Keratinocyte (primary cell): Measurements from ENCODE around the gene RBX1. TPM values are rescaled to one million over a fixed set of nuclear protein-coding genes. Genes with fewer than 3 reads are reported as not detected.
"Not testable (repeated sequence)": the region's sequence is repeated elsewhere in the genome, so short reads cannot be mapped to it uniquely, and the experiment has no call there.

Experiments used
- DNase-seq: peaks from one replicate; pipeline ENCODE4 v3.0.0-alpha.2; 2011; ENCODE audit warnings: low read depth, missing footprints, low spot score
- FAIRE-seq: peaks from 2 replicates; lab custom pipeline; 2011; peaks lifted over from hg19 to GRCh38; lab: Jason Lieb, UNC
- H2AFZ ChIP-seq: 2 replicates; pipeline ENCODE4 v1.6.0; 2012; ENCODE audit warnings: low read length, control low read depth, inconsistent platforms; ENCODE audit not compliant: control insufficient read depth
- H3K27ac ChIP-seq: 2 replicates; pipeline ENCODE4 v1.5.1; 2011; ENCODE audit warnings: low read length; ENCODE audit not compliant: control insufficient read depth, insufficient read depth
- H3K27me3 ChIP-seq: 3 replicates; pipeline ENCODE4 v1.6.0; 2011; ENCODE audit warnings: low read length; ENCODE audit not compliant: control insufficient read depth, insufficient read depth; ENCODE audit errors: extremely low read depth
- H3K36me3 ChIP-seq, 2 experiments: 2 replicates in 1 of 2; 3 replicates in 1 of 2; pipeline ENCODE4 v1.5.1; 2011; ENCODE audit warnings: low read length in 2 of 2, mild to moderate bottlenecking in 1 of 2; ENCODE audit not compliant: control insufficient read depth in 2 of 2, insufficient read depth in 2 of 2; ENCODE audit errors: extremely low read depth in 1 of 2
- H3K4me1 ChIP-seq: 3 replicates; pipeline ENCODE4 v1.5.1; 2011; ENCODE audit warnings: low read length; ENCODE audit not compliant: control insufficient read depth, insufficient read depth; ENCODE audit errors: extremely low read depth
- H3K4me2 ChIP-seq: 3 replicates; pipeline ENCODE4 v1.6.0; 2011; ENCODE audit warnings: low read depth, low read length; ENCODE audit not compliant: control insufficient read depth, insufficient read depth; ENCODE audit errors: extremely low read depth
- H3K4me3 ChIP-seq, 3 experiments: fragments of 200-600 bp in 1 of 3; sonication (generic) in 1 of 3; 2 replicates in 2 of 3; 3 replicates in 1 of 3; pipeline ENCODE4 v1.5.1; 2011 to 2016; ENCODE audit warnings: low read length in 3 of 3, mild to moderate bottlenecking in 3 of 3, control low read depth in 2 of 3, inconsistent platforms in 1 of 3, low read depth in 1 of 3, mixed read lengths in 1 of 3, mixed run types in 1 of 3, moderate library complexity in 1 of 3; ENCODE audit not compliant: control insufficient read depth in 2 of 3, insufficient read depth in 2 of 3; ENCODE audit errors: extremely low read depth in 1 of 3
- H3K79me2 ChIP-seq: 2 replicates; pipeline ENCODE4 v1.6.0; 2012; ENCODE audit warnings: low read length; ENCODE audit not compliant: control insufficient read depth, insufficient read depth
- H3K9ac ChIP-seq: 3 replicates; pipeline ENCODE4 v1.6.0; 2011; ENCODE audit warnings: low read length; ENCODE audit not compliant: control insufficient read depth, insufficient read depth; ENCODE audit errors: extremely low read depth
- H3K9me1 ChIP-seq: 3 replicates; pipeline ENCODE4 v1.6.0; 2011; ENCODE audit warnings: low read length; ENCODE audit not compliant: control insufficient read depth, insufficient read depth; ENCODE audit errors: extremely low read depth
- H3K9me3 ChIP-seq: 2 replicates; pipeline ENCODE4 v1.5.1; 2012; ENCODE audit warnings: low read depth, low read length; ENCODE audit not compliant: control insufficient read depth
- H4K20me1 ChIP-seq: 3 replicates; pipeline ENCODE4 v1.6.0; 2011; ENCODE audit warnings: low read length; ENCODE audit not compliant: control insufficient read depth, insufficient read depth; ENCODE audit errors: extremely low read depth
- CTCF ChIP-seq, 3 experiments: IDR thresholded peaks in 1 of 3; conservative IDR thresholded peaks in 1 of 3; optimal IDR thresholded peaks in 1 of 3; 2 replicates in 2 of 3; 3 replicates in 1 of 3; pipeline versions ENCODE3 to v1.5.1; 2011; ENCODE audit warnings: low read length in 3 of 3, mild to moderate bottlenecking in 3 of 3, moderate library complexity in 2 of 3, control low read depth in 1 of 3, inconsistent platforms in 1 of 3; ENCODE audit not compliant: insufficient read depth in 2 of 3; ENCODE audit errors: extremely low read depth in 1 of 3
- EZH2 ChIP-seq: IDR thresholded peaks from one replicate; pipeline ENCODE4 v1.6.1; 2012; ENCODE audit warnings: inconsistent platforms, mild to moderate bottlenecking, low read length, moderate library complexity
- dilution Hi-C: fragments of 300-500 bp; cut with MboI; formaldehyde crosslinking; loops from one replicate; pipeline ENCODE4 v1.7.0; 2020; ENCODE audit warnings: low sequenced_read_pairs; ENCODE audit not compliant: extremely low pct_ligation_motif_present
- polyA plus RNA-seq, 5 experiments: library from polyadenylated mRNA; depleted of rRNA in 3 of 5; stranded (reverse) in 3 of 5; stranded (forward) in 1 of 5; unstranded in 1 of 5; fragments of >200 nt; gene quantifications; 1 replicate in 1 of 5; 2 replicates in 3 of 5; 3 replicates in 1 of 5; pipeline versions ENCODE4 v1.2.1 to v1.2.3, GENCODE V29; 2011 to 2012; ENCODE audit warnings: missing spikeins in 2 of 5, low read depth in 1 of 5, low replicate concordance in 1 of 5

Gene RBX1
- polyA plus RNA-seq, 1 donor (not counting 4 experiments of a cell fraction or from before 2014, with no cell fraction given), result 143 TPM

GRCh38 chr22:40908895-40909294 lies 42.3 kb upstream of the RBX1 start:
- no peak for FAIRE-seq
- Histone ChIP-seq H3K4me1 (peaks cover 15% of the 10 kb centered on the region), H4K20me1 (no peaks in the 10 kb centered on the region), H3K79me2 (no peaks in the 10 kb centered on the region), H3K9me3 (no peaks in the 10 kb centered on the region), H3K4me3 (no peak overlapping the region), H2AFZ (no peak overlapping the region), H3K27me3 (no peaks in the 10 kb centered on the region), H3K27ac (no peak overlapping the region), H3K9me1 (no peaks in the 10 kb centered on the region), H3K9ac (no peak overlapping the region), H3K36me3 (peaks cover 4 to 9% of the 10 kb centered on the region in 2 experiments), H3K4me2 (no peak overlapping the region)
- dilution Hi-C loops, result no loop called here
- DNase-seq, result no peak
- TF ChIP-seq EZH2, result no peak
- TF ChIP-seq CTCF (optimal IDR thresholded peaks at IDR 0.05 in 1 of 3, IDR thresholded peaks at IDR 0.05 in 1 of 3, conservative IDR thresholded peaks at IDR 0.05 in 1 of 3; ENCODE audit: extremely low read depth in 1 of 3, insufficient read depth in 2 of 3, low read length in 3 of 3), result no peak

- Histone ChIP-seq H2AFZ (no peak overlapping the region), H4K20me1 (no peaks in the 10 kb centered on the region), H3K9me1 (no peaks in the 10 kb centered on the region), H3K27me3 (no peaks in the 10 kb centered on the region), H3K4me3 (no peak overlapping the region), H3K9ac (no peak overlapping the region), H3K4me1 (peaks cover 9% of the 10 kb centered on the region), H3K9me3 (no peaks in the 10 kb centered on the region), H3K36me3 (peaks cover 10 to 20% of the 10 kb centered on the region in 2 experiments), H3K27ac (no peak overlapping the region), H3K4me2 (no peak overlapping the region), H3K79me2 (no peaks in the 10 kb centered on the region)
- no peak for FAIRE-seq
- dilution Hi-C loops, result no loop called here
- no peak for DNase-seq
- TF ChIP-seq CTCF (optimal IDR thresholded peaks at IDR 0.05 in 1 of 3, IDR thresholded peaks at IDR 0.05 in 1 of 3, conservative IDR thresholded peaks at IDR 0.05 in 1 of 3; ENCODE audit: extremely low read depth in 1 of 3, insufficient read depth in 2 of 3, low read length in 3 of 3) (no peak), EZH2 (no peak)
Measured at GRCh38 chr22:40911772-40912171, 39.4 kb upstream of the RBX1 start.

- H2AFZ ChIP-seq, dilution Hi-C loops, H3K4me3 ChIP-seq, H3K79me2 ChIP-seq, H3K9ac ChIP-seq, FAIRE-seq, H3K9me3 ChIP-seq, H3K9me1 ChIP-seq, H3K27ac ChIP-seq, H4K20me1 ChIP-seq, H3K4me1 ChIP-seq, DNase-seq, H3K4me2 ChIP-seq, H3K27me3 ChIP-seq: not testable (repeated sequence)
- peaks cover 10 to 16% of the 10 kb centered on the region in 2 experiments for H3K36me3 ChIP-seq
Measured at GRCh38 chr22:40912987-40913386, 38.2 kb upstream of the RBX1 start.
